Activated CD4-positive, alpha-beta T cell treated with anti-CD3 and anti-CD28 coated beads, Interleukin-2, amount 10 ng/mL, durations not matched to agents 7 days and 5 days (primary cell): Measurements from ENCODE around the gene EFCAB13. TPM values are rescaled to one million over a fixed set of nuclear protein-coding genes. Genes with fewer than 3 reads are reported as not detected.

Source experiments
- CTCF ChIA-PET: fragments of 350-600 bp; sonication (Branson Sonifier 250); formaldehyde crosslinking; loops from one replicate; lab custom pipeline; 2021; ENCODE audit warnings: antibody characterized with exemption; lab: Charles Lee
- POLR2A ChIA-PET: fragments of 350-600 bp; sonication (Branson Sonifier 250); formaldehyde crosslinking; loops from one replicate; lab custom pipeline; 2021; ENCODE audit warnings: antibody characterized with exemption; lab: Charles Lee
- DNase-seq: peaks from one replicate; pipeline ENCODE4 v3.0.0-alpha.2; 2020
- H3K27ac Mint-ChIP-seq: one replicate; pipeline ENCODE4 v1.8.0; 2021; ENCODE audit warnings: mild to moderate bottlenecking, moderate library complexity, mixed read lengths
- H3K27me3 Mint-ChIP-seq: one replicate; pipeline ENCODE4 v1.8.0; 2021; ENCODE audit warnings: mixed read lengths
- H3K36me3 Mint-ChIP-seq: one replicate; pipeline ENCODE4 v1.8.0; 2021; ENCODE audit warnings: low read depth, mixed read lengths
- H3K4me1 Mint-ChIP-seq: one replicate; pipeline ENCODE4 v1.8.0; 2021; ENCODE audit warnings: mixed read lengths
- H3K4me3 Mint-ChIP-seq: one replicate; pipeline ENCODE4 v1.8.0; 2021; ENCODE audit warnings: mild to moderate bottlenecking, moderate library complexity, mixed read lengths
- H3K9me3 Mint-ChIP-seq: one replicate; pipeline ENCODE4 v1.8.0; 2021; ENCODE audit warnings: mixed read lengths
- total RNA-seq, 2 experiments: library from RNA; stranded (reverse); gene quantifications; one replicate each; pipeline ENCODE4 v1.2.3, GENCODE V29; 2021

Gene EFCAB13
- total RNA-seq, 2 experiments from 2014 or later, result 3.5 TPM

- no peak overlapping the region for H3K4me3 Mint-ChIP-seq
- peaks cover 5% of the 10 kb centered on the region for H3K9me3 Mint-ChIP-seq
- no peak overlapping the region for H3K27ac Mint-ChIP-seq
- peaks cover 7% of the 10 kb centered on the region for H3K27me3 Mint-ChIP-seq
- peaks cover 5% of the 10 kb centered on the region for H3K36me3 Mint-ChIP-seq
- ChIA-PET CTCF (interaction anchor here (1.0 to 2.2 kb wide), 2 partner anchors 27 to 87 kb away, joined by 3 to 7 read pairs; no protein-coding TSS in a partner anchor), POLR2A (no interaction called here)
- peaks cover 2% of the 10 kb centered on the region for H3K4me1 Mint-ChIP-seq
- DNase-seq, result no peak
Observed at GRCh38 chr17:47316311-47316710, 7.4 kb upstream of the EFCAB13 start.

- H3K27me3 Mint-ChIP-seq, result peaks cover 8% of the 10 kb centered on the region
- no peak for DNase-seq
- POLR2A ChIA-PET, result no interaction called here
- H3K4me1 Mint-ChIP-seq, result peaks cover 2% of the 10 kb centered on the region
- H3K4me3 Mint-ChIP-seq, result no peak overlapping the region
- no peak overlapping the region for H3K27ac Mint-ChIP-seq
- H3K36me3 Mint-ChIP-seq, result peaks cover 6% of the 10 kb centered on the region
- H3K9me3 Mint-ChIP-seq, result peaks cover 6% of the 10 kb centered on the region
- CTCF ChIA-PET, result interaction anchor here (1.0 to 2.2 kb wide), 2 partner anchors 28 to 88 kb away, joined by 3 to 7 read pairs; no protein-coding TSS in a partner anchor
Observed at GRCh38 chr17:47317119-47317518, 6.6 kb upstream of the EFCAB13 start.

GRCh38 chr17:47318197-47318918 is 5.4 kb upstream of the EFCAB13 start:
- no peak overlapping the region for H3K27ac Mint-ChIP-seq
- POLR2A ChIA-PET, result no interaction called here
- H3K36me3 Mint-ChIP-seq, result peaks cover 6% of the 10 kb centered on the region
- CTCF ChIA-PET, result no interaction called here
- no peak overlapping the region for H3K4me3 Mint-ChIP-seq
- H3K4me1 Mint-ChIP-seq, result peaks cover 9% of the 10 kb centered on the region
- H3K27me3 Mint-ChIP-seq, result peaks cover 17% of the 10 kb centered on the region
- DNase-seq, result no peak
- H3K9me3 Mint-ChIP-seq, result peaks cover 6% of the 10 kb centered on the region

GRCh38 chr17:47320879-47321502 is 2.8 kb upstream of the EFCAB13 start:
- H3K4me1 Mint-ChIP-seq, result peaks cover 26% of the 10 kb centered on the region
- POLR2A ChIA-PET, result no interaction called here
- CTCF ChIA-PET, result no interaction called here
- DNase-seq, result no peak
- H3K4me3 Mint-ChIP-seq, result no peak overlapping the region
- H3K27ac Mint-ChIP-seq, result no peak overlapping the region
- peaks cover 6% of the 10 kb centered on the region for H3K9me3 Mint-ChIP-seq
- peaks cover 6% of the 10 kb centered on the region for H3K36me3 Mint-ChIP-seq
- peaks cover 18% of the 10 kb centered on the region for H3K27me3 Mint-ChIP-seq

GRCh38 chr17:47324224-47325020 is 667 bp downstream of the EFCAB13 start:
- peak; percentile 59 for DNase-seq
- peaks cover 26% of the 10 kb centered on the region for H3K4me1 Mint-ChIP-seq
- peaks cover 6% of the 10 kb centered on the region for H3K36me3 Mint-ChIP-seq
- CTCF ChIA-PET, result interaction anchor here (0.8 kb wide), 1 partner anchor 12 kb away, joined by 3 read pairs; no protein-coding TSS in a partner anchor
- peaks cover 16% of the 10 kb centered on the region for H3K27me3 Mint-ChIP-seq
- peak overlapping the region; percentile 89 for H3K27ac Mint-ChIP-seq
- peak overlapping the region; percentile 85 for H3K4me3 Mint-ChIP-seq
- POLR2A ChIA-PET, result interaction anchor here (0.6 to 0.9 kb wide), 2 partner anchors 135 to 168 kb away, joined by 3 to 4 read pairs; partner anchors contain the start of gene CDC27
- peaks cover 6% of the 10 kb centered on the region for H3K9me3 Mint-ChIP-seq

GRCh38 chr17:47325176-47325575 is 1.4 kb downstream of the EFCAB13 start:
- Mint-ChIP-seq H3K4me1 (peaks cover 25% of the 10 kb centered on the region), H3K4me3 (peak overlapping the region; percentile 85), H3K27ac (no peak overlapping the region), H3K27me3 (peaks cover 20% of the 10 kb centered on the region), H3K36me3 (peaks cover 6% of the 10 kb centered on the region), H3K9me3 (peaks cover 6% of the 10 kb centered on the region)
- no peak for DNase-seq
- ChIA-PET POLR2A (no interaction called here), CTCF (interaction anchor here (0.8 to 1.8 kb wide), 2 partner anchors 13 kb away, joined by 3 read pairs; no protein-coding TSS in a partner anchor)

- DNase-seq, result no peak
- Mint-ChIP-seq H3K9me3 (no peaks in the 10 kb centered on the region), H3K27me3 (peaks cover 4% of the 10 kb centered on the region), H3K27ac (no peak overlapping the region), H3K4me1 (peaks cover under 1% of the 10 kb centered on the region), H3K36me3 (peaks cover 5% of the 10 kb centered on the region), H3K4me3 (no peak overlapping the region)
- POLR2A ChIA-PET, result no interaction called here
- CTCF ChIA-PET, result no interaction called here
Observed at GRCh38 chr17:47330548-47330947, 6.8 kb downstream of the EFCAB13 start.

GRCh38 chr17:47332287-47332686 is 8.5 kb downstream of the EFCAB13 start:
- Mint-ChIP-seq H3K27ac (no peak overlapping the region), H3K27me3 (peaks cover 4% of the 10 kb centered on the region), H3K36me3 (peaks cover 5% of the 10 kb centered on the region), H3K9me3 (no peaks in the 10 kb centered on the region), H3K4me1 (no peaks in the 10 kb centered on the region), H3K4me3 (no peak overlapping the region)
- CTCF ChIA-PET, result no interaction called here
- no peak for DNase-seq
- POLR2A ChIA-PET, result no interaction called here

- CTCF ChIA-PET, result interaction anchor here (0.6 to 0.9 kb wide), 2 partner anchors 9 to 88 kb away, joined by 3 to 4 read pairs; no protein-coding TSS in a partner anchor
- Mint-ChIP-seq H3K27me3 (no peaks in the 10 kb centered on the region), H3K4me1 (no peaks in the 10 kb centered on the region), H3K27ac (no peak overlapping the region), H3K36me3 (peaks cover 5% of the 10 kb centered on the region), H3K9me3 (no peaks in the 10 kb centered on the region), H3K4me3 (no peak overlapping the region)
- no peak for DNase-seq
- POLR2A ChIA-PET, result no interaction called here
Observed at GRCh38 chr17:47335101-47335936, 11.6 kb downstream of the EFCAB13 start.

- no peaks in the 10 kb centered on the region for H3K27me3 Mint-ChIP-seq
- H3K36me3 Mint-ChIP-seq, result peaks cover 2% of the 10 kb centered on the region
- no peak overlapping the region for H3K4me3 Mint-ChIP-seq
- no peaks in the 10 kb centered on the region for H3K4me1 Mint-ChIP-seq
- H3K27ac Mint-ChIP-seq, result no peak overlapping the region
- POLR2A ChIA-PET, result no interaction called here
- CTCF ChIA-PET, result interaction anchor here (0.5 to 1.0 kb wide), 3 partner anchors 9 to 202 kb away, joined by 3 read pairs; no protein-coding TSS in a partner anchor
- no peaks in the 10 kb centered on the region for H3K9me3 Mint-ChIP-seq
- DNase-seq, result no peak
Observed at GRCh38 chr17:47338026-47338425, 14.3 kb downstream of the EFCAB13 start.

- no peaks in the 10 kb centered on the region for H3K36me3 Mint-ChIP-seq
- no peak for DNase-seq
- H3K4me1 Mint-ChIP-seq, result peaks cover 4% of the 10 kb centered on the region
- POLR2A ChIA-PET, result no interaction called here
- no peak overlapping the region for H3K4me3 Mint-ChIP-seq
- peaks cover 3% of the 10 kb centered on the region for H3K9me3 Mint-ChIP-seq
- no peaks in the 10 kb centered on the region for H3K27me3 Mint-ChIP-seq
- CTCF ChIA-PET, result no interaction called here
- H3K27ac Mint-ChIP-seq, result no peak overlapping the region
Observed at GRCh38 chr17:47352848-47353247, 29.1 kb downstream of the EFCAB13 start.

- Mint-ChIP-seq H3K36me3 (no peaks in the 10 kb centered on the region), H3K27ac (no peak overlapping the region), H3K27me3 (no peaks in the 10 kb centered on the region), H3K9me3 (peaks cover 3% of the 10 kb centered on the region), H3K4me1 (peaks cover 3% of the 10 kb centered on the region), H3K4me3 (no peak overlapping the region)
- ChIA-PET POLR2A (no interaction called here), CTCF (no interaction called here)
- no peak for DNase-seq
Observed at GRCh38 chr17:47358652-47359051, 34.9 kb downstream of the EFCAB13 start.
